HEK293 (cell line): ENCODE data around the gene SF3B5.

Source experiments
- CTCF ChIA-PET: fragments of 350-600 bp; formaldehyde crosslinking; extraction: SDS; loops from one replicate; lab custom pipeline; 2021; ENCODE audit warnings: antibody characterized with exemption; lab: Yijun Ruan, JAX
- POLR2A ChIA-PET: fragments of 300-600 bp; formaldehyde crosslinking; extraction: SDS; loops from one replicate; lab custom pipeline; 2020; ENCODE audit warnings: antibody characterized with exemption, inconsistent platforms; lab: Yijun Ruan, JAX
- H3K27ac ChIP-seq: fragments of 200-500 bp; sonication (Bioruptor generic); 2 replicates; pipeline ENCODE4 v1.5.1; 2014; ENCODE audit warnings: low read depth, low read length, control low read depth, inconsistent platforms; ENCODE audit errors: extremely low read depth
- H3K36me3 ChIP-seq, 2 experiments: fragments of 200-500 bp in 1 of 2; sonication (Bioruptor generic) in 1 of 2; 1 replicate in 1 of 2; 2 replicates in 1 of 2; pipeline ENCODE4 v1.5.1; 2014 to 2017; ENCODE audit warnings: inconsistent platforms in 2 of 2, low read length in 2 of 2; ENCODE audit not compliant: control insufficient read depth in 2 of 2, insufficient read depth in 1 of 2
- H3K4me1 ChIP-seq: fragments of 200-500 bp; sonication (Bioruptor generic); 2 replicates; pipeline ENCODE4 v1.5.1; 2014; ENCODE audit warnings: mild to moderate bottlenecking, low read length, inconsistent platforms; ENCODE audit not compliant: control insufficient read depth, insufficient read depth
- H3K4me3 ChIP-seq: 2 replicates; pipeline ENCODE4 v1.5.1; 2011; ENCODE audit warnings: low read depth, mild to moderate bottlenecking, control low read depth, low read length, moderate library complexity
- H3K9me3 ChIP-seq: fragments of 200-500 bp; sonication (Bioruptor generic); 2 replicates; pipeline ENCODE4 v1.5.1; 2014; ENCODE audit warnings: low read depth, low read length, inconsistent platforms; ENCODE audit not compliant: control insufficient read depth, insufficient read depth
- HIC1 ChIP-seq: fragments of 450-650 bp; formaldehyde crosslinking; IDR thresholded peaks from 2 replicates; pipeline ENCODE4 v1.5.1; 2016; ENCODE audit warnings: missing biosample characterization, missing genetic modification characterization
- SALL2 ChIP-seq: fragments of 450-650 bp; formaldehyde crosslinking; IDR thresholded peaks from 2 replicates; pipeline ENCODE4 v1.5.0; 2017; ENCODE audit warnings: missing biosample characterization, mild to moderate bottlenecking, missing genetic modification characterization, borderline replicate concordance
- SCRT1 ChIP-seq: fragments of 450-650 bp; formaldehyde crosslinking; IDR thresholded peaks from 2 replicates; pipeline ENCODE4 v1.5.1; 2016; ENCODE audit warnings: missing biosample characterization, missing genetic modification characterization, borderline replicate concordance
- SP2 ChIP-seq: fragments of 450-650 bp; formaldehyde crosslinking; IDR thresholded peaks from 2 replicates; pipeline ENCODE4 v1.5.1; 2016; ENCODE audit warnings: missing biosample characterization, missing genetic modification characterization
- ZBTB21 ChIP-seq: fragments of 450-650 bp; formaldehyde crosslinking; IDR thresholded peaks from 2 replicates; pipeline ENCODE4 v1.5.1; 2017; ENCODE audit warnings: missing biosample characterization, missing genetic modification characterization
- ZEB2 ChIP-seq: fragments of 450-650 bp; formaldehyde crosslinking; IDR thresholded peaks from 2 replicates; pipeline ENCODE4 v1.5.1; 2016; ENCODE audit warnings: missing biosample characterization, missing genetic modification characterization
- ZNF146 ChIP-seq: fragments of 450-650 bp; formaldehyde crosslinking; IDR thresholded peaks from 2 replicates; pipeline ENCODE4 v1.5.1; 2016; ENCODE audit warnings: missing biosample characterization, missing genetic modification characterization
- ZNF23 ChIP-seq: fragments of 450-650 bp; formaldehyde crosslinking; IDR thresholded peaks from 2 replicates; pipeline ENCODE4 v1.5.1; 2016; ENCODE audit warnings: missing biosample characterization, missing genetic modification characterization, borderline replicate concordance
- ZNF292 ChIP-seq: fragments of 450-650 bp; formaldehyde crosslinking; IDR thresholded peaks from 2 replicates; pipeline ENCODE4 v1.5.1; 2016; ENCODE audit warnings: low read depth, missing biosample characterization, missing genetic modification characterization, borderline replicate concordance
- ZNF398 ChIP-seq: fragments of 450-650 bp; formaldehyde crosslinking; IDR thresholded peaks from 2 replicates; pipeline ENCODE4 v1.5.1; 2017; ENCODE audit warnings: missing biosample characterization, missing genetic modification characterization
- ZNF48 ChIP-seq: fragments of 450-650 bp; formaldehyde crosslinking; IDR thresholded peaks from 2 replicates; pipeline ENCODE4 v1.5.1; 2016; ENCODE audit warnings: missing biosample characterization, missing genetic modification characterization
- ZNF548 ChIP-seq: fragments of 450-650 bp; formaldehyde crosslinking; IDR thresholded peaks from 2 replicates; pipeline ENCODE4 v1.5.1; 2016; ENCODE audit warnings: missing biosample characterization, missing genetic modification characterization
- ZNF626 ChIP-seq: fragments of 450-650 bp; sonication (Bioruptor Pico); formaldehyde crosslinking; IDR thresholded peaks from 2 replicates; pipeline ENCODE4 v1.5.1; 2018; ENCODE audit warnings: missing biosample characterization, missing genetic modification characterization, inconsistent platforms
- ZNF629 ChIP-seq: fragments of 450-650 bp; formaldehyde crosslinking; IDR thresholded peaks from 2 replicates; pipeline ENCODE4 v1.5.1; 2017; ENCODE audit warnings: missing biosample characterization, missing genetic modification characterization
- ZNF776 ChIP-seq: fragments of 450-650 bp; formaldehyde crosslinking; IDR thresholded peaks from 2 replicates; pipeline ENCODE4 v1.5.0; 2017; ENCODE audit warnings: missing biosample characterization, missing genetic modification characterization, borderline replicate concordance
- ZNF792 ChIP-seq: fragments of 450-650 bp; formaldehyde crosslinking; IDR thresholded peaks from 2 replicates; pipeline ENCODE4 v1.5.1; 2016; ENCODE audit warnings: missing biosample characterization, missing genetic modification characterization
- TF ChIP-seq, protein P1 (sequence below): fragments of 450-650 bp; formaldehyde crosslinking; IDR thresholded peaks from 2 replicates; pipeline ENCODE4 v1.5.1; 2016; ENCODE audit warnings: missing biosample characterization, missing genetic modification characterization
- TF ChIP-seq, protein P2 (sequence below): fragments of 450-650 bp; formaldehyde crosslinking; IDR thresholded peaks from 2 replicates; pipeline ENCODE4 v1.5.1; 2016; ENCODE audit warnings: missing biosample characterization, missing genetic modification characterization, low read depth
- TF ChIP-seq, protein P3 (sequence below): fragments of 450-650 bp; formaldehyde crosslinking; IDR thresholded peaks from 2 replicates; pipeline ENCODE4 v1.5.1; 2016; ENCODE audit warnings: missing biosample characterization, missing genetic modification characterization, low read depth

Gene SF3B5

DNA sequence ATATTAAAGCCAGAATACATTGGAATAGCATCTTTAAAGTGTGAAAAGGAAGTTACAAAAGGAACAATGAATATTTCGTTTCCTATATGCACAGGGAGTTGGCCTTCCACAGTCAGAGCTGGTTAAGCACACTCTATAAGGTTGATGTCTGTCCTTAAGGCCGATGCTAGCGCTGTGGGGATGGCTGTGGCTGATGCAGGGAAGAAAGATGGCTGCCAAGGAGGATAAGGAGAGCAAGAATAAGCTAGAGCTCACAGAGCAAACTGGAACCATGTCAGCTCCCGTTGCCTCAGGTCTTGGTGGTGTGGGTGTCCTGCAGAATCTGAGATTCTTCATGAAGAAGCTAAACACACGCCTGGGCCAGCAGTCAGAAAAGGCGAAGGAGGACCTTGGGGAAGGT lies 34.1 kb upstream of the SF3B5 start:
- ChIA-PET POLR2A (no interaction called here), CTCF (interaction anchor here (0.9 to 1.9 kb wide), 2 partner anchors 12 to 24 kb away, joined by 4 to 8 read pairs; no protein-coding TSS in a partner anchor)
- Histone ChIP-seq H3K36me3 (no peaks in the 10 kb centered on the region), H3K9me3 (no peaks in the 10 kb centered on the region), H3K27ac (no peak overlapping the region), H3K4me3 (no peak overlapping the region), H3K4me1 (no peaks in the 10 kb centered on the region)
- no peak for TF ChIP-seq ZNF292 (tag by site-specific recombination)
- TF ChIP-seq ZEB2 (tag by site-specific recombination): no peak
- TF ChIP-seq ZNF629 (tag by site-specific recombination): no peak
- TF ChIP-seq HIC1 (tag by site-specific recombination): no peak
- TF ChIP-seq, protein P1, sequence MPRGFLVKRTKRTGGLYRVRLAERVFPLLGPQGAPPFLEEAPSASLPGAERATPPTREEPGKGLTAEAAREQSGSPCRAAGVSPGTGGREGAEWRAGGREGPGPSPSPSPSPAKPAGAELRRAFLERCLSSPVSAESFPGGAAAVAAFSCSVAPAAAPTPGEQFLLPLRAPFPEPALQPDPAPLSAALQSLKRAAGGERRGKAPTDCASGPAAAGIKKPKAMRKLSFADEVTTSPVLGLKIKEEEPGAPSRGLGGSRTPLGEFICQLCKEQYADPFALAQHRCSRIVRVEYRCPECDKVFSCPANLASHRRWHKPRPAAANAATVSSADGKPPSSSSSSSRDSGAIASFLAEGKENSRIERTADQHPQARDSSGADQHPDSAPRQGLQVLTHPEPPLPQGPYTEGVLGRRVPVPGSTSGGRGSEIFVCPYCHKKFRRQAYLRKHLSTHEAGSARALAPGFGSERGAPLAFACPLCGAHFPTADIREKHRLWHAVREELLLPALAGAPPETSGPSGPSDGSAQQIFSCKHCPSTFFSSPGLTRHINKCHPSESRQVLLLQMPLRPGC (tag by site-specific recombination): no peak
- no peak for TF ChIP-seq ZNF792
- TF ChIP-seq ZNF146: no peak
- no peak for TF ChIP-seq ZNF548 (tag by site-specific recombination)
- TF ChIP-seq ZNF776: no peak
- TF ChIP-seq ZNF23 (tag by site-specific recombination): no peak
- TF ChIP-seq ZNF626: no peak
- TF ChIP-seq, protein P2, sequence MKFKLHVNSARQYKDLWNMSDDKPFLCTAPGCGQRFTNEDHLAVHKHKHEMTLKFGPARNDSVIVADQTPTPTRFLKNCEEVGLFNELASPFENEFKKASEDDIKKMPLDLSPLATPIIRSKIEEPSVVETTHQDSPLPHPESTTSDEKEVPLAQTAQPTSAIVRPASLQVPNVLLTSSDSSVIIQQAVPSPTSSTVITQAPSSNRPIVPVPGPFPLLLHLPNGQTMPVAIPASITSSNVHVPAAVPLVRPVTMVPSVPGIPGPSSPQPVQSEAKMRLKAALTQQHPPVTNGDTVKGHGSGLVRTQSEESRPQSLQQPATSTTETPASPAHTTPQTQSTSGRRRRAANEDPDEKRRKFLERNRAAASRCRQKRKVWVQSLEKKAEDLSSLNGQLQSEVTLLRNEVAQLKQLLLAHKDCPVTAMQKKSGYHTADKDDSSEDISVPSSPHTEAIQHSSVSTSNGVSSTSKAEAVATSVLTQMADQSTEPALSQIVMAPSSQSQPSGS (tag by site-specific recombination): no peak
- TF ChIP-seq ZNF48 (tag by site-specific recombination): no peak
- no peak for TF ChIP-seq SCRT1
- no peak for TF ChIP-seq SP2 (tag by site-specific recombination)
- TF ChIP-seq, protein P3, sequence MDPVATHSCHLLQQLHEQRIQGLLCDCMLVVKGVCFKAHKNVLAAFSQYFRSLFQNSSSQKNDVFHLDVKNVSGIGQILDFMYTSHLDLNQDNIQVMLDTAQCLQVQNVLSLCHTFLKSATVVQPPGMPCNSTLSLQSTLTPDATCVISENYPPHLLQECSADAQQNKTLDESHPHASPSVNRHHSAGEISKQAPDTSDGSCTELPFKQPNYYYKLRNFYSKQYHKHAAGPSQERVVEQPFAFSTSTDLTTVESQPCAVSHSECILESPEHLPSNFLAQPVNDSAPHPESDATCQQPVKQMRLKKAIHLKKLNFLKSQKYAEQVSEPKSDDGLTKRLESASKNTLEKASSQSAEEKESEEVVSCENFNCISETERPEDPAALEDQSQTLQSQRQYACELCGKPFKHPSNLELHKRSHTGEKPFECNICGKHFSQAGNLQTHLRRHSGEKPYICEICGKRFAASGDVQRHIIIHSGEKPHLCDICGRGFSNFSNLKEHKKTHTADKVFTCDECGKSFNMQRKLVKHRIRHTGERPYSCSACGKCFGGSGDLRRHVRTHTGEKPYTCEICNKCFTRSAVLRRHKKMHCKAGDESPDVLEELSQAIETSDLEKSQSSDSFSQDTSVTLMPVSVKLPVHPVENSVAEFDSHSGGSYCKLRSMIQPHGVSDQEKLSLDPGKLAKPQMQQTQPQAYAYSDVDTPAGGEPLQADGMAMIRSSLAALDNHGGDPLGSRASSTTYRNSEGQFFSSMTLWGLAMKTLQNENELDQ (tag by site-specific recombination): no peak
- TF ChIP-seq ZBTB21: no peak
- no peak for TF ChIP-seq ZNF398 (tag by site-specific recombination)
- no peak for TF ChIP-seq SALL2 (tag by site-specific recombination)
